LNCaP clone FGC (cell line): Measurements from ENCODE around the gene UBE2G1.

ENCODE experiments used
- DNase-seq: peaks from one replicate; pipeline ENCODE4 v3.0.0-alpha.2; 2011; ENCODE audit warnings: low read depth
- H3K4me3 ChIP-seq: 2 replicates; pipeline ENCODE4 v1.5.1; 2011; ENCODE audit warnings: mild to moderate bottlenecking, low read depth, low read length, control low read depth
- TF ChIP-seq, protein P1 (sequence below): IDR thresholded peaks from 2 replicates; pipeline ENCODE4 v1.5.1; 2012; ENCODE audit warnings: mild to moderate bottlenecking; ENCODE audit not compliant: control insufficient read depth, insufficient read depth; ENCODE audit errors: extremely low read depth

UBE2G1 gene, protein sequence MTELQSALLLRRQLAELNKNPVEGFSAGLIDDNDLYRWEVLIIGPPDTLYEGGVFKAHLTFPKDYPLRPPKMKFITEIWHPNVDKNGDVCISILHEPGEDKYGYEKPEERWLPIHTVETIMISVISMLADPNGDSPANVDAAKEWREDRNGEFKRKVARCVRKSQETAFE

DNA sequence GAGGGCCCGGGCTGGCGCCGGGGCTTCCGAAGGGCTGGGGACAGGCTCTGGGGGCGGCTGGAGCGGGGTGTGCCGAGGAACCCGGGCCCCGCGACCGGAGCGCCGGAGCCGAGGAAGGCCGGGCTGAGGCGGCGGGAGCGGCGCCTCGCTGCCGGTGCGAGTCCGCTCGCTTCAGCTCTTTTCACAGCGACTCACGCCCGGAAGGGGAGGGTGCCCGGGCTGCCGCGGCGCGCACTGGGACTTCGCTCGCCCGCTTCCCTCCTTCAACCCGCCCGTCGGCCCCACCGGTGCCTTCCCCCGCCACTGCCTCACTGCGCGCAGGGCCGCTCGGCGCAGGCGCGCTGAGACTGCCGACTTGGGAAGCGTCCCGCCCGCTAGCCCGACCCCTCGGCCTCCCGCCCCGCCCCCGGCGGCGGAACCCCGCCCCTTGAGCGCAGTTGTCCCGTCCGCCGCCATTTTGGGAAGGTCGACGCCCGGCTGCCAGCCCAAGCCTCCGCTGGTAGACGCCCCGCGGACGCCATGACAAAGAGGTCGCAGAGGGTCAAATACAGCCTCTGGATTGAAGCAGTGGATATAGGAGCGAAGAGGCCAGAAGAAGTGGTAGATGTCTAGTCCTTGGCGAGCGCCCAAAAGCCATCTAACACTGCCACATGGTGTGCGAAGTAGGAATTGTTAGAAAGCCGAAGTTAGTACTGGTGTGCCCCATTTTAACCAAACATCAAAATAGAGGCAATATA is at the start of gene UBE2G1:
TSS of gene UBE2G1 (minus strand) at position 349 of the 737 bp plus-strand sequence. CDS start 359 bp downstream, outside the sequence.
- TF ChIP-seq, protein P1, sequence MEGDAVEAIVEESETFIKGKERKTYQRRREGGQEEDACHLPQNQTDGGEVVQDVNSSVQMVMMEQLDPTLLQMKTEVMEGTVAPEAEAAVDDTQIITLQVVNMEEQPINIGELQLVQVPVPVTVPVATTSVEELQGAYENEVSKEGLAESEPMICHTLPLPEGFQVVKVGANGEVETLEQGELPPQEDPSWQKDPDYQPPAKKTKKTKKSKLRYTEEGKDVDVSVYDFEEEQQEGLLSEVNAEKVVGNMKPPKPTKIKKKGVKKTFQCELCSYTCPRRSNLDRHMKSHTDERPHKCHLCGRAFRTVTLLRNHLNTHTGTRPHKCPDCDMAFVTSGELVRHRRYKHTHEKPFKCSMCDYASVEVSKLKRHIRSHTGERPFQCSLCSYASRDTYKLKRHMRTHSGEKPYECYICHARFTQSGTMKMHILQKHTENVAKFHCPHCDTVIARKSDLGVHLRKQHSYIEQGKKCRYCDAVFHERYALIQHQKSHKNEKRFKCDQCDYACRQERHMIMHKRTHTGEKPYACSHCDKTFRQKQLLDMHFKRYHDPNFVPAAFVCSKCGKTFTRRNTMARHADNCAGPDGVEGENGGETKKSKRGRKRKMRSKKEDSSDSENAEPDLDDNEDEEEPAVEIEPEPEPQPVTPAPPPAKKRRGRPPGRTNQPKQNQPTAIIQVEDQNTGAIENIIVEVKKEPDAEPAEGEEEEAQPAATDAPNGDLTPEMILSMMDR = peak; percentile 53
- peak; percentile 94 for DNase-seq
- H3K4me3 ChIP-seq = peak within 1 kb of the TSS; percentile 93

DNA sequence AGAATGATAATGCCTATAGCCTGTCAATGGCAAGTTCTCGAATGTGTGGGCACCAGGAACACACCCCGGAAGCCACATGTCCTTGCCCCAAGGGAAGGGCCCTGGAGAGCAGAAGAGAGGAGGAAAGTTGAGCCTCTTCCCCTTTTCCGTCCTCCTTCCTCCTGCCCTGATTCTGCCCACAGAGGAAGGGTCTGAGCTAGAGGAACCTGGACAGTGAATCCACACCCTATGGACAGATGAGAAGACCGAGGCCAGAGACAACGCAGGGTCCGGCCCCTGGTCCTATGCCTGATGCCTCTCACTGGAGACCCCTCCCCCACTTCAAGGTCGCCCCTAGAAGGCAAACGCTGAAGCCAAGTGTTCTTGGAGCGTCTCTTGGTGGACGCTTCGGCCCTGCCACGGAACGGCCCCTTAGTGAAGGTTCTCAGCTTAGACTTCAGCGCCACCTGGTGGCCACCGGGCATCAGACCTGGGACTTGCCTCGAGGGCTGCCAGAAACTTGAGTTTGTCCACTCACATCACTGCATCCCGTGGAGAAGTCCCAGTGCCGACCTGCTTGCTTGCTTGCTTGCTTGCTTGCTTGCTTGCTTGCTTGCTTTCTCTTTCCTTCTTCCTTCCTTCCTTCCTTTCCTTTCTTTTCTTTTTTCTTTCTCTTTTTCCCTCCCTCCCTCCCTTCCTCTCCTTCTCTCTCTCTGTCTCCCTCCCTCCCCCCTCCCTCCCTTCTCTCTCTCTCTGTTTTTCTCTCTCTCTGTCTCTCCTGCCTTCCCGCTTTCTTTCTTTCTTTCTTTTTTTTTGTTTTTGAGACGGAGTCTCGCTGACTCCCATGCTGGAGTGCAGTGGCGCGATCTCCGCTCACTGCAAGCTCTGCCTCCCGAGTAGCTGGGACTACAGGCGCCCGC is 46.7 kb upstream of the UBE2G1 start:
- no peak overlapping the region for H3K4me3 ChIP-seq
- peak; percentile 69 for DNase-seq
- TF ChIP-seq, protein P1 = peak; percentile 93

DNA sequence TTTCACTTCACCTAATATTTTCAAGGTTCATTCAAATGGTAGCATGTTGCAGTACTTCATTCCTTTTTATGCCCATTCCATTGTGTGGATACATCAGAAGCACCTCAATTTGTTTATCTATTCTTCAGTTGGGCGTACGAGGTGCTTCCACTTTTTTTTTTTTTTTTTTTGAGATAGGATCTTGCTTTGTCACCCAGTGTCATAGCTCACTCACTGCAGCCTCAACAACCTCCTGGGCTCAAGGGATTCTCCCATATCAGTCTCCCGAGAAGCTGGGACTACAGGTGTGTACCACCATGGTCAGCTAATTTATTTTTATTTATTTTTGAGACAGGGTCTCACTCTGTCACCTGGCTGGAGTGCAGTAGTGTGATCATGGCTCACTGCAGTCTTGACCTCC is 44.7 kb upstream of the UBE2G1 start:
- no peak for DNase-seq
- H3K4me3 ChIP-seq = no peak overlapping the region
- TF ChIP-seq, protein P1 = no peak

DNA sequence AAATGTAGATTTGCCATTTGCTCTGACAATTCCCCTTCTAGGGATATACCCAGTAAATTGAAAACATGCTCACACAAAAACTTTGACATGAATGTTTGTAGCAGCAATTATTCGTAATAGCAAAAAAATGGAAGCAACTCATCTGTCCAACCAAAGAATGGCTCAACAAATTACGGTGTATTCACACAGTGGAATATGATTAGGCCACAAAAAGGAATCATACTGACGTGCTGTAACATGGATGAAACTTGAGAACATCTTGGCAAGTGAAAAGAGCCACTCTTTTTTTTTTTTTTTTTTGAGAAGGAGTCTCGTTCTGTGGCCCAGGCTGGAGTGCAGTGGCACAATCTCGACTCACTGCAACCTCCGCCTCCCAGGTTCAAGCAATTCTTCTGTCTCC is 43.2 kb upstream of the UBE2G1 start:
- TF ChIP-seq, protein P1 = no peak
- H3K4me3 ChIP-seq = no peak overlapping the region
- no peak for DNase-seq

DNA sequence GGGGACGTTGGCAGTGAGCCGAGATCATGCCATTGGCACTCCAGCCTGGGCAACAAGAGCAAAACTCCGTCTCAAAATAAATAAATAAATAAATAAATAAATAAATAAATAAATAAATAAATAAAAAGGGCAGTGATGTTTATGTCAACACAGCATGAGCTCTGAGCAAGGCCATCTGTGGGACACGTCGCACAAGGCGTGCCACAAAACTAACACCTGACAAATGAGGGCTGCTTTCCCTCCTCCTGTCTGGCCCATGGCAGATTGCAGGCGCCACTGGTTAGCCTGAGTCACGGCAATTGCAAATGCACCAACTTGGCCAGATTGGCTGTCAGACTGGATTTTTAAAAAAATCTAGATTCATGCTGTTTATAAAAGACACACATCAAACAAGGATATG is 41.4 kb upstream of the UBE2G1 start:
- peak; percentile 73 for DNase-seq
- TF ChIP-seq, protein P1 = 0 out of 2 replicates have a peak, but pooled peaks have one; percentile 10

DNA sequence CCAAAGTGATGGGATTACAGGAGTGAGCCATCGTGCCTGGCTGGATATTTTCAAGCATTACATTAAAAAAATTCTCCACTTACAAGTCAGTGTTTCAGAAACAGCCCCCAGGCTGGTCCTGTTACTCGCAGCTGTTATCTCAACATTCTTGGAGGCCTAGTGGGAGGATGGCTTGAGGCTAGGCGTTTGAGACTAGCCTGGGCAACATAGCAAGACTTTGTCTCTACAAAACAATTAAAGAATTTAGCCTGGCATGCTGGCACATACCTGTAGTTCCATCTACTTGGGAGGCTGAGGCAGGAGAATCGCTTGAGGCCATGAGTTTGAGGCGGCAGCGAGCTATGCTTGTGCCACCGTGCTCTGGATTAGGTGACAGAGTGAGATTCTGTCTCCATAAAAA is 40.7 kb upstream of the UBE2G1 start:
- TF ChIP-seq, protein P1 = no peak
- DNase-seq = no peak
- no peak overlapping the region for H3K4me3 ChIP-seq

More for the DNA sequence above, 41.4 kb upstream of the UBE2G1 start:
- H3K4me3 ChIP-seq = no peak overlapping the region
